ENCODE data around the gene THRB. TPM values are rescaled to one million over a fixed set of nuclear protein-coding genes. Genes with fewer than 3 reads are reported as not detected.

THRB gene
- total RNA-seq, 4 donors from 2014 or later, result 19.8 to 25.8 (median 23.4) TPM

GRCh38 chr3:24505691-24506550 lies 11.3 kb upstream of the THRB start:
- WGBS, 2 donors, result 71 to 79% methylated on average over 7 of the region's 7 CpGs

GRCh38 chr3:24504772-24505171 lies 10.1 kb upstream of the THRB start:
- TF ChIP-seq POLR2A (IDR thresholded peaks at IDR 0.05), result no peak
- no peak for TF ChIP-seq CTCF (IDR thresholded peaks at IDR 0.05)
- no peak overlapping the region for H3K4me3 ChIP-seq (ENCODE audit: low read depth, poor library complexity, severe bottlenecking)
- DNase-seq (ENCODE audit: low spot score in 2 of 2), result no peak
- intact Hi-C loops (cut with DNase I; ENCODE audit: low total_unique reads), result no loop called here

More at GRCh38 chr3:24505691-24506550, 11.3 kb upstream of the THRB start:
- no peak overlapping the region for H3K4me3 ChIP-seq (ENCODE audit: low read depth, poor library complexity, severe bottlenecking)
- intact Hi-C loops (cut with DNase I; ENCODE audit: low total_unique reads), result no loop called here
- DNase-seq (ENCODE audit: low spot score in 2 of 2), result no peak
- TF ChIP-seq POLR2A (IDR thresholded peaks at IDR 0.05), result no peak
- no peak for TF ChIP-seq CTCF (IDR thresholded peaks at IDR 0.05)

GRCh38 chr3:24503616-24504113 lies 9.0 kb upstream of the THRB start:
- TF ChIP-seq CTCF (IDR thresholded peaks at IDR 0.05) (no peak), POLR2A (IDR thresholded peaks at IDR 0.05) (no peak)
- no peak overlapping the region for H3K4me3 ChIP-seq (ENCODE audit: low read depth, poor library complexity, severe bottlenecking)
- 88 to 94% methylated on average over 3 of the region's 3 CpGs for WGBS, 2 donors
- DNase-seq (ENCODE audit: low spot score in 2 of 2), result no peak
- intact Hi-C loops (cut with DNase I; ENCODE audit: low total_unique reads), result no loop called here

GRCh38 chr3:24502690-24503089 lies 8.0 kb upstream of the THRB start:
- no peak overlapping the region for H3K4me3 ChIP-seq (ENCODE audit: low read depth, poor library complexity, severe bottlenecking)
- no peak for DNase-seq (ENCODE audit: low spot score in 2 of 2)
- intact Hi-C loops (cut with DNase I; ENCODE audit: low total_unique reads), result no loop called here
- 56 to 80% methylated on average over 1 of the region's 1 CpG for WGBS, 2 donors
- TF ChIP-seq POLR2A (IDR thresholded peaks at IDR 0.05) (no peak), CTCF (IDR thresholded peaks at IDR 0.05) (no peak)

- TF ChIP-seq POLR2A (IDR thresholded peaks at IDR 0.05) (no peak), CTCF (IDR thresholded peaks at IDR 0.05) (no peak)
- no peak overlapping the region for H3K4me3 ChIP-seq (ENCODE audit: low read depth, poor library complexity, severe bottlenecking)
- no peak for DNase-seq (ENCODE audit: low spot score in 2 of 2)
- intact Hi-C loops (cut with DNase I; ENCODE audit: low total_unique reads), result no loop called here
- 92 to 96% methylated on average over 1 of the region's 1 CpG for WGBS, 2 donors
Measured at GRCh38 chr3:24500806-24501205, 6.2 kb upstream of the THRB start.
